Epithelial cell of esophagus (primary cell): ENCODE results near the gene DNLZ.

Experiments
- DNase-seq: peaks from one replicate; pipeline ENCODE4 v3.0.0; 2010; ENCODE audit warnings: low read depth
- H3K4me3 ChIP-seq: 2 replicates; pipeline ENCODE4 v1.5.1; 2011; ENCODE audit warnings: mild to moderate bottlenecking, low read length, control low read depth
- CTCF ChIP-seq: IDR thresholded peaks from 2 replicates; pipeline ENCODE4 v1.5.1; 2011; ENCODE audit warnings: low read depth, mild to moderate bottlenecking, low read length, control low read depth, inconsistent platforms; ENCODE audit not compliant: insufficient read depth; ENCODE audit errors: missing control alignments

Gene DNLZ

GRCh38 chr9:136359774-136360718 lies 3.5 kb downstream of the DNLZ start:
- no peak for TF ChIP-seq CTCF
- H3K4me3 ChIP-seq, result no peak overlapping the region
- no peak for DNase-seq

- H3K4me3 ChIP-seq, result no peak overlapping the region
- TF ChIP-seq CTCF, result no peak
- DNase-seq, result no peak
These were observed 4.7 kb downstream of the DNLZ start for GRCh38 chr9:136358888-136359287.

- no peak for TF ChIP-seq CTCF
- no peak overlapping the region for H3K4me3 ChIP-seq
- DNase-seq, result no peak
These were observed 5.5 kb downstream of the DNLZ start for GRCh38 chr9:136358016-136358415.

- DNase-seq, result no peak
- TF ChIP-seq CTCF, result no peak
- H3K4me3 ChIP-seq, result no peak overlapping the region
These were observed 6.3 kb downstream of the DNLZ start for GRCh38 chr9:136357202-136357725.

- H3K4me3 ChIP-seq, result no peak overlapping the region
These were observed 7.7 kb downstream of the DNLZ start for GRCh38 chr9:136355616-136356557.

More at GRCh38 chr9:136355616-136356557, 7.7 kb downstream of the DNLZ start:
- DNase-seq, result no peak
- no peak for TF ChIP-seq CTCF
